Mucosa of rectum (tissue), 2 donors: ENCODE data around the gene BCAS1.
A peak's percentile ranks its signal among the peaks of the same experiment; 100 is the strongest.

Source experiments
- H3K27ac ChIP-seq, 2 donors: one replicate each; pipeline ENCODE4 v1.7.0; 2013; ENCODE audit warnings: inconsistent platforms in 2 of 2, low read depth in 2 of 2, low read length in 2 of 2
- H3K27me3 ChIP-seq, 2 donors: one replicate each; pipeline ENCODE4 v1.7.0; 2013; ENCODE audit warnings: low read length in 2 of 2; ENCODE audit not compliant: control insufficient read depth in 2 of 2, insufficient read depth in 2 of 2
- H3K36me3 ChIP-seq, 2 donors: one replicate each; pipeline ENCODE4 v1.7.0; 2013; ENCODE audit warnings: low read length in 2 of 2; ENCODE audit not compliant: control insufficient read depth in 2 of 2, insufficient read depth in 2 of 2
- H3K4me1 ChIP-seq, 2 donors: one replicate each; pipeline ENCODE4 v1.7.0; 2013; ENCODE audit warnings: low read length in 2 of 2, mild to moderate bottlenecking in 1 of 2; ENCODE audit not compliant: control insufficient read depth in 2 of 2, insufficient read depth in 2 of 2
- H3K4me3 ChIP-seq, 2 donors: one replicate each; pipeline ENCODE4 v1.7.0; 2013; ENCODE audit warnings: low read length in 2 of 2
- H3K9ac ChIP-seq, 2 donors: one replicate each; pipeline ENCODE4 v1.7.0; 2013; ENCODE audit warnings: low read length in 2 of 2, low read depth in 1 of 2, mild to moderate bottlenecking in 1 of 2
- H3K9me3 ChIP-seq, 2 donors: one replicate each; pipeline ENCODE4 v1.7.0; 2013; ENCODE audit warnings: low read length in 2 of 2; ENCODE audit not compliant: control insufficient read depth in 2 of 2
- donor health status: healthy.
- donor health status: Normal muscosa, but diverticular disease.

The BCAS1 gene

DNA sequence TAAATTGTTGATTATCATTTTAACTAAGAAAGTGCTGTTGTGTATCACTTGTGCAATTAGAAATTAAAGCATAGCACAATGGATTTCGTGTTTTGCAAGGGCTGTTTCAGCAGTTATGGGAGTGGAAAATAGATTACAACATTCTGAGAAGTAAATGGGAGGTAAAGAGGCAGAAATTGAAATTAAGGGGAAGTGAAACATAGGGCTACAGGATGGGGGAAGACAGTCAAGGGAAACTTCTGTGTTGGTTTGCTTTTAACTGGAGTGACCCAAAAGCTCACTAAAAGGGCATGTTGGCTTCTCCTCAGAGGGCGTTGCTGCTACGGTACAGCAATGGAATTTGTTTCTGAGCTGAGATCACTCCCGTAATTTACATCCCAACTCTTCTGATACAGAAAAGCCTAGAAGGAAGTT, 147.5 kb downstream of the BCAS1 start:
- Histone ChIP-seq H3K36me3 (no peaks in the 10 kb centered on the region), H3K27me3 (no peaks in the 10 kb centered on the region), H3K9me3 (no peaks in the 10 kb centered on the region), H3K9ac (peak overlapping the region in 1 of 2 donors; percentile 28), H3K27ac (peak overlapping the region; percentile 55 to 71), H3K4me3 (peak overlapping the region in 1 of 2 donors; percentile 57), H3K4me1 (peaks cover 11% of the 10 kb centered on the region in 2 donors)

- H3K4me3 ChIP-seq, result no peak overlapping the region
- no peaks in the 10 kb centered on the region for H3K9me3 ChIP-seq
- no peaks in the 10 kb centered on the region for H3K36me3 ChIP-seq
- H3K9ac ChIP-seq, result no peak overlapping the region
- H3K27me3 ChIP-seq, result no peaks in the 10 kb centered on the region
- H3K4me1 ChIP-seq, result peaks cover 17 to 23% of the 10 kb centered on the region in 2 donors
- no peak overlapping the region for H3K27ac ChIP-seq
Observed at GRCh38 chr20:53921443-53921973, 148.9 kb downstream of the BCAS1 start.

- Histone ChIP-seq H3K4me1 (peaks cover 18 to 23% of the 10 kb centered on the region in 2 donors), H3K9me3 (no peaks in the 10 kb centered on the region), H3K36me3 (no peaks in the 10 kb centered on the region), H3K9ac (no peak overlapping the region), H3K27ac (no peak overlapping the region), H3K4me3 (no peak overlapping the region), H3K27me3 (no peaks in the 10 kb centered on the region)
Observed at GRCh38 chr20:53920647-53921245, 149.6 kb downstream of the BCAS1 start.

GRCh38 chr20:53919886-53920285, 150.5 kb downstream of the BCAS1 start:
- no peaks in the 10 kb centered on the region for H3K9me3 ChIP-seq
- H3K4me1 ChIP-seq, result peaks cover 22 to 29% of the 10 kb centered on the region in 2 donors
- H3K36me3 ChIP-seq, result no peaks in the 10 kb centered on the region
- H3K4me3 ChIP-seq, result no peak overlapping the region
- no peak overlapping the region for H3K27ac ChIP-seq
- no peak overlapping the region for H3K9ac ChIP-seq
- H3K27me3 ChIP-seq, result no peaks in the 10 kb centered on the region

DNA sequence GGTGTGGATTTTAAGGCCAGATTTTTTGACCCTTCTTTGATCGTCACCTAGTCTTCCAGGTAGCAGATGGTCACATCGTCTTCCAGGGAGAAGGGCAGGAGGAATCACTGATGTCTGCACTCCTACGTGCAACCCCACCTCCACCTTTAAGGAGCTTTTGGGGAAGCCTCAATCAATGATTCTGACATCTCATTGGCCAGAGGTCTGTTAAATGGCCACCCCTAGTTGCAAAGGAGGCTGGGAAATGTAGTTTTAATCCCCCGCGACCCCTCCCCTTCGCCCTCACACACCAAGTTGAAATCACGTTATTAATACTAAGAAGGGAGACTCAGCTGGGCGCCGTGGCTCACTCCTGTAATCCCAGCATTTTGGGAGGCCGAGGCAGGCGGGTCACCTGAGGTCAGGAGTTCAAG, 151.4 kb downstream of the BCAS1 start:
- no peak overlapping the region for H3K4me3 ChIP-seq
- no peak overlapping the region for H3K27ac ChIP-seq
- no peaks in the 10 kb centered on the region for H3K9me3 ChIP-seq
- peaks cover 30 to 38% of the 10 kb centered on the region in 2 donors for H3K4me1 ChIP-seq
- H3K9ac ChIP-seq, result no peak overlapping the region
- no peaks in the 10 kb centered on the region for H3K36me3 ChIP-seq
- H3K27me3 ChIP-seq, result no peaks in the 10 kb centered on the region

GRCh38 chr20:53918020-53918311, 152.4 kb downstream of the BCAS1 start:
- no peak overlapping the region for H3K9ac ChIP-seq
- H3K9me3 ChIP-seq, result no peaks in the 10 kb centered on the region
- H3K4me3 ChIP-seq, result no peak overlapping the region
- no peaks in the 10 kb centered on the region for H3K27me3 ChIP-seq
- H3K4me1 ChIP-seq, result peaks cover 27 to 37% of the 10 kb centered on the region in 2 donors
- H3K36me3 ChIP-seq, result no peaks in the 10 kb centered on the region
- peak overlapping the region in 1 of 2 donors; percentile 60 for H3K27ac ChIP-seq

- peak overlapping the region; percentile 60 to 73 for H3K27ac ChIP-seq
- no peaks in the 10 kb centered on the region for H3K36me3 ChIP-seq
- no peaks in the 10 kb centered on the region for H3K9me3 ChIP-seq
- no peaks in the 10 kb centered on the region for H3K27me3 ChIP-seq
- peaks cover 25 to 35% of the 10 kb centered on the region in 2 donors for H3K4me1 ChIP-seq
- peak overlapping the region; percentile 27 to 36 for H3K9ac ChIP-seq
- H3K4me3 ChIP-seq, result no peak overlapping the region
Observed at GRCh38 chr20:53917145-53918019, 153.0 kb downstream of the BCAS1 start.

GRCh38 chr20:53916173-53916512, 154.3 kb downstream of the BCAS1 start:
- Histone ChIP-seq H3K9me3 (no peaks in the 10 kb centered on the region), H3K4me3 (peak overlapping the region; percentile 34 to 90), H3K36me3 (no peaks in the 10 kb centered on the region), H3K27me3 (no peaks in the 10 kb centered on the region), H3K9ac (peak overlapping the region; percentile 41 to 49), H3K27ac (peak overlapping the region; percentile 82 to 88), H3K4me1 (peaks cover 25 to 35% of the 10 kb centered on the region in 2 donors)

- Histone ChIP-seq H3K27ac (peak overlapping the region; percentile 82 to 88), H3K4me1 (peaks cover 25 to 35% of the 10 kb centered on the region in 2 donors), H3K9ac (peak overlapping the region; percentile 77 to 83), H3K9me3 (no peaks in the 10 kb centered on the region), H3K4me3 (peak overlapping the region; percentile 86 to 90), H3K27me3 (no peaks in the 10 kb centered on the region), H3K36me3 (no peaks in the 10 kb centered on the region)
Observed at GRCh38 chr20:53915446-53916172, 154.8 kb downstream of the BCAS1 start.
